ENCODE data around the gene TRIP12.

- TF ChIP-seq, protein P1, sequence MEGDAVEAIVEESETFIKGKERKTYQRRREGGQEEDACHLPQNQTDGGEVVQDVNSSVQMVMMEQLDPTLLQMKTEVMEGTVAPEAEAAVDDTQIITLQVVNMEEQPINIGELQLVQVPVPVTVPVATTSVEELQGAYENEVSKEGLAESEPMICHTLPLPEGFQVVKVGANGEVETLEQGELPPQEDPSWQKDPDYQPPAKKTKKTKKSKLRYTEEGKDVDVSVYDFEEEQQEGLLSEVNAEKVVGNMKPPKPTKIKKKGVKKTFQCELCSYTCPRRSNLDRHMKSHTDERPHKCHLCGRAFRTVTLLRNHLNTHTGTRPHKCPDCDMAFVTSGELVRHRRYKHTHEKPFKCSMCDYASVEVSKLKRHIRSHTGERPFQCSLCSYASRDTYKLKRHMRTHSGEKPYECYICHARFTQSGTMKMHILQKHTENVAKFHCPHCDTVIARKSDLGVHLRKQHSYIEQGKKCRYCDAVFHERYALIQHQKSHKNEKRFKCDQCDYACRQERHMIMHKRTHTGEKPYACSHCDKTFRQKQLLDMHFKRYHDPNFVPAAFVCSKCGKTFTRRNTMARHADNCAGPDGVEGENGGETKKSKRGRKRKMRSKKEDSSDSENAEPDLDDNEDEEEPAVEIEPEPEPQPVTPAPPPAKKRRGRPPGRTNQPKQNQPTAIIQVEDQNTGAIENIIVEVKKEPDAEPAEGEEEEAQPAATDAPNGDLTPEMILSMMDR (IDR thresholded peaks at IDR 0.05), result no peak
- TF ChIP-seq POLR2AphosphoS5 (IDR thresholded peaks at IDR 0.05; ENCODE audit: insufficient read depth in 1 of 2, low read depth in 1 of 2) (no peak), POLR2A (IDR thresholded peaks at IDR 0.05) (no peak)
These were observed 32.8 kb downstream of the TRIP12 start for GRCh38 chr2:229889023-229889422.
